Measurements from ENCODE around the gene TENM3.

Gene TENM3

GRCh38 chr4:182743815-182744214, 500.6 kb downstream of the TENM3 start:
- DNase-seq (ENCODE audit: low spot score), result no peak

- DNase-seq (ENCODE audit: low spot score), result no peak
Measured at GRCh38 chr4:182745237-182745636, 502.0 kb downstream of the TENM3 start.

- DNase-seq (ENCODE audit: low spot score), result no peak
Measured at GRCh38 chr4:182746876-182747275, 503.7 kb downstream of the TENM3 start.

DNA sequence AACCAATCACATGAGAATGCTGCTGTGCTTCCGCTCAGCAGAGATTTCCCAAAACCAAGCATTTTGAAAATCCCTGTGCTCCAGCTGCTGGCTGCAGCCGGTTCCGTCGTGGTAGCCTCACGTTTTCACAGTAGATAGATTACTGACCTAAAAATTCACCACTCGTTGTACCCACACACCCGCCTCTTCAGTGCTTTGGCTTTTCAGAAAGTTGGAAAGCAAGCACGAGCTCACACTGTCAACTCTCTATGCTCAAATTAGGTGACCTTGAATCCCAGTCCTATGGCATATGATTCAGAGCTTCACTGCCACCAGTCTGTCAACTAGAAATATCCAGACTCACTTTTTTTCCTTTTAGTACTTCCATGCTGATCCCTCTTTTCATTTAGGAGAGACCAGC, 505.1 kb downstream of the TENM3 start:
- DNase-seq (ENCODE audit: low spot score), result no peak

DNA sequence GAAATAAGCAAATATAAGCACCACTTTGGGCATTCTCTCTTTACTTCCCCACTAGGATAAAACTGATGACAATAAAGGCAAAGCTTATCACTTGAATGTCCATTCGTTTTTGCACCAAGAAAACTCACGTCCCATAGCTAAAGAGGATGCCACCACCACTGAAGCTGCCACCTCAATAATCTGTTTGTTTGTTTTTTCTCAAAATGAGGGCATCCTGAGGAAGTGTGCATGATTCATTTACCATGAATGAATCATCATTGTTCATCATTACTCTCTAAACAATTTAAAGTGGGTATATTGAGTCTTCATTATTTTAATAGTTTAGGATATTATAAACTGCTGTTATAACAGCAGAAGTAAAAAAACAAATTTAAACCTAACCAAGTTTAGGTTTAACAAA, 505.7 kb downstream of the TENM3 start:
- DNase-seq (ENCODE audit: low spot score), result no peak

GRCh38 chr4:182749667-182750167, 506.5 kb downstream of the TENM3 start:
- DNase-seq (ENCODE audit: low spot score), result no peak

GRCh38 chr4:182752158-182752910, 509.1 kb downstream of the TENM3 start:
- no peak for DNase-seq (ENCODE audit: low spot score)

- no peak for DNase-seq (ENCODE audit: low spot score)
Measured at GRCh38 chr4:182754895-182755294, 511.7 kb downstream of the TENM3 start.

DNA sequence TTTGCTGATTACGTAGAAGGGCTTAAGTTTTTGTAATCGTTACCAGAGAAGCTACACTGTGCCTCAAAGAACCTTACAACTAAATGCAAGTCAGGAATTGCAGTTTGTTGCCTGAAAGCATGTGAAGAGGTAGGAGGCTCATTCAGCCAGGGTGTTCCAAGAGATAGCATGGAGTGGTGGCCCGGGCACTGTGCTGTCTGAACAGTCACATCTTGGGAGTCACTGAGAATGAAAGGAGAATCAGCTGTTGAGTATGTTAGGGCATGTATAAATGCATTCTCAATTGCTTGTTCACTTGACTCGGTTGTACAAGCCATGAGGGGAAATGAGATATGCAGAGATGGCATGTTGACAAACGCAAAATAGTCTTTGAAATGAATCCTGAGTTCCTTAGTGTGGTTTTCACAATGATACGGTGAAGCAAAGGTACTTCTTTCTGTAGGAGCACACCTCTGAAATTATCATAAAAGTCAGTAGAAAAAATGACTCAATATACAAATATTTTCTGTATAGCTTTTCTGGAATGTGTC, 513.0 kb downstream of the TENM3 start:
- DNase-seq (ENCODE audit: low spot score), result no peak

- DNase-seq (ENCODE audit: low spot score), result no peak
Measured at GRCh38 chr4:182758273-182758672, 515.1 kb downstream of the TENM3 start.

DNA sequence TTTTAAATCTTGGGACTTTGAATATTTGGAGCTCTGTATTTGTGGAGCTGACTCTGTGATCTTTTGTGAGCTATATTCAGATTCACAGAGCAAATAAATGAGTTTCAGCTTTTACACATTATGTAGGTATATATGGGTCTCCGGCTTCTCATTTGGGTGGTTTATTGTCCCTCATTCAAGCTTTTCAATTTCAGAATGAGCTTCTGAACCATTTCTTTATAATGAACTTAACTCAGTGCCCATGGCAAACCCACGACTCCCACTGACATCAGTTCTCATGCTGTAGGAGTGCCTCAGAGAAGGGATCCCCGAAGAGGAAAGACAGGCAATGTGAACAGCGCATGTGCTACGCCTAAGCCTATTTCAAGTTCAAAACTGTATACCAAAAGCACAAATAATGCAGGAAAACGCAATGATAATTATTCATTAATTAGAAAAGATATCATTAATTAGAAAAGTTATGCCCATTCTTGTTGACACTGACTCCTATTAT, 517.4 kb downstream of the TENM3 start:
- DNase-seq (ENCODE audit: low spot score), result no peak

DNA sequence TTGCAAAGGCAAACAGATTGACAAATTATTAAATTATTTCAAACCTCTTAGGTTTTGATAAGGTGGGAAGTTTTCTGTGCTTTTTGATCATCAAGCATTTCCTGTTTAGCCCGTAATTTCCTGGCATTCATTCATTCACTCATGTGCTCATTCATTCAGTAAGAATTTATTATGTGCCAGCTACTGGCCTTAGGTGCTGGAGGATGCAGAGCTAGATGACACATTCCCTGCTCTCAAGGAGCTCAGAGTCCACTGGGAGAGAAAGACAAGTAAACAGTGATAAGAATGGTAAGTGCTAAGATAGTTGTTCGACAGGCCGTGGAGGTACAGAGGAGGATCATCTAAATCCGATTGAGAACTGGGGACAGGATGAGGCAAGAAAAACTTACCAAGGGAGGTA, 520.9 kb downstream of the TENM3 start:
- no peak for DNase-seq (ENCODE audit: low spot score)

DNA sequence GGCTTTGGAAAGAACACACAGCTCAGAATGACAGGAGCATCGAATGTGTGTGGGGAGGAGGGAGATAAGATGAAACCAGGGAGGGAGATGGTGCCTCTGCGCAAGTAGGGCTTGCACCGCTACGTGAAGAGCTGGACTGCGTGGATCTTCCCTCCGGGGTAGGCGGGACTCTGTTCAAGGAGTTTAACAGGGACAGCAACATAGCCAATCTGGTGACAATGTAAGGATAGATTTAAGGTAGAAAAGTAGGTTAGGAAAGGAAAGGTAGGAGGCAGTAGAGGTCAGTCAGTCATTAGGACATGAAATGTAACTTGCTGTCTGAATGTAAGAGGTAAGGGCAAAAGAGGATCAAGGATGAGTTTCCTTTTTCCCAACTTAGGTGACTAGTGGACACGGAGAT, 521.4 kb downstream of the TENM3 start:
- no peak for DNase-seq (ENCODE audit: low spot score)

- no peak for DNase-seq (ENCODE audit: low spot score)
Measured at GRCh38 chr4:182765987-182766856, 523.0 kb downstream of the TENM3 start.

GRCh38 chr4:182766857-182767250, 523.7 kb downstream of the TENM3 start:
- DNase-seq (ENCODE audit: low spot score), result no peak

GRCh38 chr4:182768838-182769237, 525.6 kb downstream of the TENM3 start:
- no peak for DNase-seq (ENCODE audit: low spot score)

- DNase-seq (ENCODE audit: low spot score), result no peak
Measured at GRCh38 chr4:182770259-182770995, 527.2 kb downstream of the TENM3 start.

DNA sequence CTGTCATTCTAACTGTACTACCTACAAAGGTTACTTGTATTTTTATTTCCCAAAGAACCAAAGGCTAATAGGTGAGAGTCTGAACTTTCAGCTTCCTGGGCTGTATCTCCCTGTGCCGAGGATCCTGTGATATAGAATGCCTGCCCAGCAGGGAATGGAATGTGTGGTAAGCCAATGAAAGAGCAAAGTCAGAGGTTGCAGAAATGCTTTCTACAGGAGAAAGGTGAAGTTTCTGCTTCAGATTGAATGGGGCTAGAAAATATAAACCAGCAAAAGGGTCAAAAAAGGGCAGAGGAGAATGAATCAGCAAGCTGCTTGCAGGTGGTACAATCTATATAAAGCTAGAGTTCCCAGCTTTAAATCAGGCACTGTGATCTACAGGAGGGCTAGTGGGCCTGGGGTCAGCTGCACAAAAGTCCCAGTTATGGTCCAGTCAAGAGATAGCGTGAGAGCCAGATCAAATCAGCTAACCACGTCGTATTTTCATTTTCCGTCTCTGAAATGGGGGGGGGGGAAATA, 527.9 kb downstream of the TENM3 start:
- no peak for DNase-seq (ENCODE audit: low spot score)

- no peak for DNase-seq (ENCODE audit: low spot score)
Measured at GRCh38 chr4:182775075-182775474, 531.9 kb downstream of the TENM3 start.

GRCh38 chr4:182776376-182777105, 533.3 kb downstream of the TENM3 start:
- no peak for DNase-seq (ENCODE audit: low spot score)
